K562 (cell line): ENCODE measurements around the gene ANKRD24. TPM values are rescaled to one million over a fixed set of nuclear protein-coding genes. Genes with fewer than 3 reads are reported as not detected.

ENCODE experiments used
- ASH1L ChIP-seq: fragments of 450-650 bp; IDR thresholded peaks from 2 replicates; pipeline ENCODE4 v1.6.1; 2018; ENCODE audit warnings: borderline replicate concordance, mild to moderate bottlenecking, low read depth; ENCODE audit not compliant: partially characterized antibody
- FOXK2 ChIP-seq, 2 experiments: fragments of 450-650 bp; IDR thresholded peaks in 1 of 2; conservative IDR thresholded peaks in 1 of 2; 2 replicates each; pipeline ENCODE4 v1.6.1; 2016; ENCODE audit warnings: low read depth in 2 of 2, mild to moderate bottlenecking in 1 of 2
- FOXM1 ChIP-seq, 2 experiments: fragments of 450-650 bp in 1 of 2; sonication (generic) in 1 of 2; formaldehyde crosslinking in 1 of 2; IDR thresholded peaks; 2 replicates each; pipeline versions ENCODE4 v1.6.1 to v1.9.0; 2017 to 2022; ENCODE audit warnings: low read depth in 2 of 2, mild to moderate bottlenecking in 2 of 2, missing genetic modification reagents in 1 of 2, moderate library complexity in 1 of 2
- GTF3C2 ChIP-seq: IDR thresholded peaks from 3 replicates; pipeline ENCODE4 v1.6.1; 2011; ENCODE audit warnings: borderline replicate concordance, mild to moderate bottlenecking, moderate library complexity; ENCODE audit not compliant: insufficient read length; ENCODE audit errors: extremely low read depth
- HIVEP1 ChIP-seq: fragments of 250-450 bp; sonication (Bioruptor Pico); IDR thresholded peaks from 2 replicates; pipeline ENCODE4 v1.4.0; 2020; ENCODE audit warnings: mild to moderate bottlenecking
- HNRNPK ChIP-seq: fragments of 200-400 bp; formaldehyde crosslinking; IDR thresholded peaks from one replicate; pipeline ENCODE4 v1.6.1; 2018; ENCODE audit warnings: mild to moderate bottlenecking, low read depth, low read length; ENCODE audit not compliant: poor library complexity, severe bottlenecking
- HSF4 ChIP-seq: fragments of 250-450 bp; sonication (Bioruptor Pico); IDR thresholded peaks from 2 replicates; pipeline ENCODE4 v2.1.2; 2022; ENCODE audit warnings: mild to moderate bottlenecking, moderate library complexity, borderline replicate concordance
- IFI16 ChIP-seq: fragments of 250-450 bp; sonication (Bioruptor Pico); IDR thresholded peaks from 2 replicates; pipeline ENCODE4 v2.1.2; 2022; ENCODE audit warnings: mild to moderate bottlenecking, inconsistent platforms
- IRF9 ChIP-seq: fragments of 450-650 bp; IDR thresholded peaks from 2 replicates; pipeline ENCODE4 v1.6.1; 2016; ENCODE audit warnings: missing biosample characterization, missing genetic modification characterization
- MTA2 ChIP-seq: fragments of 450-650 bp; IDR thresholded peaks from 2 replicates; pipeline ENCODE4 v1.6.1; 2016; ENCODE audit warnings: low read depth
- NFE2 ChIP-seq: IDR thresholded peaks from 2 replicates; pipeline ENCODE4 v1.6.1; 2014; ENCODE audit warnings: antibody characterized with exemption, low read depth
- PYGO2 ChIP-seq: fragments of 450-650 bp; IDR thresholded peaks from 2 replicates; pipeline ENCODE4 v1.6.1; 2016; ENCODE audit warnings: mild to moderate bottlenecking, missing genetic modification characterization, moderate library complexity, missing compliant biosample characterization
- RBM39 ChIP-seq: fragments of 200-400 bp; formaldehyde crosslinking; optimal IDR thresholded peaks from 2 replicates; pipeline ENCODE3; 2018; ENCODE audit warnings: low read depth, low read length
- SMARCA5 ChIP-seq: fragments of 450-650 bp; IDR thresholded peaks from 2 replicates; pipeline ENCODE4 v1.6.1; 2016
- SMC3 ChIP-seq: conservative IDR thresholded peaks from 2 replicates; pipeline ENCODE4 v1.6.1; 2011; ENCODE audit warnings: low read depth, low read length, improper control_type of control experiment; ENCODE audit not compliant: insufficient read depth
- SOX6 ChIP-seq: fragments of 450-650 bp; IDR thresholded peaks from 2 replicates; pipeline ENCODE4 v1.6.1; 2014; ENCODE audit warnings: mild to moderate bottlenecking
- U2AF1 ChIP-seq: fragments of 200-400 bp; formaldehyde crosslinking; optimal IDR thresholded peaks from 2 replicates; pipeline ENCODE3; 2017; ENCODE audit warnings: mild to moderate bottlenecking, low read depth, low read length, moderate library complexity
- XRCC4 ChIP-seq: IDR thresholded peaks from one replicate; pipeline ENCODE4 v1.6.1; 2011; ENCODE audit not compliant: insufficient read depth, insufficient read length; ENCODE audit errors: extremely low read depth
- ZNF12 ChIP-seq: sonication (generic); formaldehyde crosslinking; IDR thresholded peaks from 2 replicates; pipeline ENCODE4 v1.4.0; 2020; ENCODE audit warnings: mild to moderate bottlenecking, missing genetic modification reagents
- ZNF140 ChIP-seq: fragments of 250-450 bp; sonication (Bioruptor Pico); IDR thresholded peaks from 2 replicates; pipeline ENCODE4 v1.8.0; 2021; ENCODE audit warnings: moderate library complexity, mild to moderate bottlenecking, inconsistent platforms
- ZNF212 ChIP-seq: fragments of 450-650 bp; formaldehyde crosslinking; IDR thresholded peaks from 2 replicates; pipeline ENCODE4 v1.4.0; 2020; ENCODE audit warnings: mild to moderate bottlenecking
- ZNF449 ChIP-seq: fragments of 250-450 bp; sonication (Bioruptor Pico); IDR thresholded peaks from 2 replicates; pipeline ENCODE4 v1.8.0; 2022; ENCODE audit warnings: moderate library complexity, mild to moderate bottlenecking, inconsistent platforms
- ZNF584 ChIP-seq: fragments of 200-800 bp; sonication (Bioruptor generic); IDR thresholded peaks from 2 replicates; pipeline ENCODE4 v1.6.1; 2016; ENCODE audit warnings: low read depth, mild to moderate bottlenecking, missing genetic modification characterization, missing compliant biosample characterization
- polyA plus RNA-seq, 8 experiments: library from polyadenylated mRNA; depleted of rRNA in 4 of 8; stranded (reverse) in 5 of 8; unstranded in 3 of 8; fragments of >200 nt; fragmentation: Nextera tagmentation in 2 of 8; fragmentation: Illumina TruSeq in 1 of 8; extraction: Ambion mirVana in 2 of 8; extraction: Trizol in 1 of 8; gene quantifications; 2 replicates each; pipeline versions ENCODE4 v1.2.1 to v1.2.3, GENCODE V29; 2011 to 2014; ENCODE audit warnings: inconsistent platforms in 1 of 8, missing spikeins in 1 of 8
- total RNA-seq, 7 experiments: library from RNA; depleted of rRNA in 6 of 7; stranded (reverse); fragments of >200 nt in 6 of 7; fragmentation: Illumina TruSeq in 2 of 7; extraction: Trizol in 2 of 7; gene quantifications; 2 replicates each; pipeline versions ENCODE4 v1.2.1 to v1.2.3, GENCODE V29; 2011 to 2021; ENCODE audit warnings: low replicate concordance in 1 of 7

The ANKRD24 gene
- total and polyA plus RNA-seq, 9 of the 15 experiments (the other 6 are each of a cell fraction or from before 2014, with no cell fraction given), result 0.07 to 0.12 (median 0.09) TPM; not detected in 5

GRCh38 chr19:4246767-4247593 lies 64.5 kb downstream of the ANKRD24 start, which contains the start of gene YJU2 (continued):
- TF ChIP-seq IRF9 (tag) (no peak), SMARCA5 (no peak), GTF3C2 (no peak), FOXK2 (conservative IDR thresholded peaks at IDR 0.05 in 1 of 2, IDR thresholded peaks at IDR 0.05 in 1 of 2; ENCODE audit: low read depth in 2 of 2) (peak; percentile 83 to 85), PYGO2 (no peak), RBM39 (no peak), ZNF584 (no peak), SMC3 (0 out of 2 replicates have a peak, but pooled peaks have one; percentile 23), ZNF12 (CRISPR knock-in tag) (no peak), ZNF212 (CRISPR knock-in tag) (no peak), HIVEP1 (CRISPR knock-in tag) (0 out of 2 replicates have a peak, but pooled peaks have one; percentile 3), MTA2 (no peak), ZNF449 (CRISPR knock-in tag) (no peak), XRCC4 (no peak), FOXM1 (IDR thresholded peaks at IDR 0.05; ENCODE audit: low read depth) (peak; percentile 69; the same call in 1 of the 2 replicates), FOXM1 (CRISPR knock-in tag; IDR thresholded peaks at IDR 0.05; ENCODE audit: low read depth) (no peak), NFE2 (no peak), ZNF140 (no peak), HSF4 (CRISPR knock-in tag) (no peak), U2AF1 (no peak), ASH1L (peak; percentile 99), IFI16 (CRISPR knock-in tag) (no peak), SOX6 (peak; percentile 57; the same call in 1 of the 2 replicates), HNRNPK (no peak)
